GM12801 (cell line): Measurements from ENCODE around the gene GLA.

Experiments used
- TF ChIP-seq, protein P1 (sequence below): IDR thresholded peaks from one replicate; pipeline ENCODE4 v1.5.1; 2011; ENCODE audit warnings: control low read depth; ENCODE audit not compliant: insufficient read length; ENCODE audit errors: extremely low read depth

The GLA gene

DNA sequence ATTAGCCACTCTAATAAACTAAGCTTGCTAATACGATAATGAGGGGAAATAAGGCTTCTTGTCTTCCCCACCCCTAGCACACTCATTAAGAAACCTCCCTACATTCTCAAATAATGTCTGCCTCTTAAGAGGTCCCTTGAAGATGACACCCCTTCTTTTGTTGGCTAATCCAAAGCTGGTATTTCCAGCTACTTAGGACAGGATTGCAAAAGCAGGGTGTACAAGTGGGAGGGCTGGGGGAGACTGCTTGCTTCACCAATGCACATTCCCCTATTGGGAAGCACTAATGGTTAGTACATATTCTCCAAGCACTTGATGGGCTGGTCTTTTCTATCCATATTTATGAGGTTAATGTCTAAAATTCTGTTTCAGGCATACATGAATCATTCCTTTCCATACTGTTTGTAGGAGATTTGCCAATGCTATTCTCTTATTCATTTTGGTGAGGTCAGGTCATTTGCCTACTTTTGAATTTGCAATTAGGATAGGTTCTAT, 42.4 kb downstream of the GLA start:
- TF ChIP-seq, protein P1, sequence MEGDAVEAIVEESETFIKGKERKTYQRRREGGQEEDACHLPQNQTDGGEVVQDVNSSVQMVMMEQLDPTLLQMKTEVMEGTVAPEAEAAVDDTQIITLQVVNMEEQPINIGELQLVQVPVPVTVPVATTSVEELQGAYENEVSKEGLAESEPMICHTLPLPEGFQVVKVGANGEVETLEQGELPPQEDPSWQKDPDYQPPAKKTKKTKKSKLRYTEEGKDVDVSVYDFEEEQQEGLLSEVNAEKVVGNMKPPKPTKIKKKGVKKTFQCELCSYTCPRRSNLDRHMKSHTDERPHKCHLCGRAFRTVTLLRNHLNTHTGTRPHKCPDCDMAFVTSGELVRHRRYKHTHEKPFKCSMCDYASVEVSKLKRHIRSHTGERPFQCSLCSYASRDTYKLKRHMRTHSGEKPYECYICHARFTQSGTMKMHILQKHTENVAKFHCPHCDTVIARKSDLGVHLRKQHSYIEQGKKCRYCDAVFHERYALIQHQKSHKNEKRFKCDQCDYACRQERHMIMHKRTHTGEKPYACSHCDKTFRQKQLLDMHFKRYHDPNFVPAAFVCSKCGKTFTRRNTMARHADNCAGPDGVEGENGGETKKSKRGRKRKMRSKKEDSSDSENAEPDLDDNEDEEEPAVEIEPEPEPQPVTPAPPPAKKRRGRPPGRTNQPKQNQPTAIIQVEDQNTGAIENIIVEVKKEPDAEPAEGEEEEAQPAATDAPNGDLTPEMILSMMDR: no peak

DNA sequence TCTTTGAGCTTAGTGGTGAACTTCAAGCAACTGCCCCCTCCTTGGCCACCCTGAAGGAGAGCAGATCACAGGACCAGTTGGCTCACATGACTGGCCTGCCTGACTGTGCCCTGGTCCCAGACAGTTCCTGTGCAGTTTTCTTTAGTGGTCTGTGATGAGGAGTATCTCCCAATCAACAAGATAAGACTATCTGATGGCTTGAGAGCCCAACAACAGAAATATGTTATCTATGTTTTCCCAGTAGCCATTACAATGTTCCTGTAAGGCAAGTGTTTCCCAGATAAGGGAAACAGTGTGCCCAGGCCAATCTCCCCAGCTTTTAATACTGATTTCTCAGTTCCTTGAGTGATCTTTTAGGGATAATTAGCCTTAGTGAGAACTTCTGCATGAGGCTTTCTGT, 45.0 kb downstream of the GLA start:
- TF ChIP-seq, protein P1: no peak

DNA sequence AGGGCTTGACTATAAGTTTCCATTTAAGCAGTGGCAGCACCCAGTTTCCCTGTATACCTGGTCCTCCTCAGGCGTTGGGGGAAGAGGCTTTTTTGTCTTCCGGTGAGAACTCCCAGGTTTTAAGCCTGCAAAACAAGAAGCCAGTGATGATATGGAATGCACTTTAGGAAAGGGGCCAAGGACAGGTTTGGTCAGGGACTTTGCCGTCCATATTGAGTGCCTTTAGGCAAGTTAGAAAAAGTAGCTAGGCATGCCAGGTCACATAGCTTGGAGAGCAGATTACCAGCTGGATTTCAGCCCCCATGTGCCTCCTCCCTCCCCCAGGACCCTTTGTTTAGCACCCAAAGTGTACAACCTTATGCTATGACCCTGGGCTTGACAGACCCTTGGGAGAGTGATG, 45.6 kb downstream of the GLA start:
- TF ChIP-seq, protein P1: no peak

DNA sequence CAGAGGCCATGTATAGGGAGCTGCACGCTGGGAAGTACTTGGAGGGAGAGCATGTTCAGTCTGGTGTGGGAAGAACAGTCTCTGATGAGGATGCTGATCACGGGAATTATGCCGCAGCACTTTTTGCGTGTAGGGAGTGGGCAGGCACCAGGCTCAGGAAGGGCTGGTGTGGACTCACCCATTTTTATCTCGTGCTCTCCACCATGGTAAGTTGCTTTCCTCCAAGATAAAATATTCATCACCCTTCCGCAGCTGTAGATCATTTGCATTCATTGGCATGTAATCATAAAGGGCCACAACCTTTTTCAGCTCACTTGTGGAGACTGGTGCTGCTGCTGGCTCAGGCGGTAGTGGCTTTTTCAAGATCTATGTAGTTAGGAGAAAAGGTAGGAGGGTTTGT, 47.3 kb downstream of the GLA start:
- TF ChIP-seq, protein P1: no peak

DNA sequence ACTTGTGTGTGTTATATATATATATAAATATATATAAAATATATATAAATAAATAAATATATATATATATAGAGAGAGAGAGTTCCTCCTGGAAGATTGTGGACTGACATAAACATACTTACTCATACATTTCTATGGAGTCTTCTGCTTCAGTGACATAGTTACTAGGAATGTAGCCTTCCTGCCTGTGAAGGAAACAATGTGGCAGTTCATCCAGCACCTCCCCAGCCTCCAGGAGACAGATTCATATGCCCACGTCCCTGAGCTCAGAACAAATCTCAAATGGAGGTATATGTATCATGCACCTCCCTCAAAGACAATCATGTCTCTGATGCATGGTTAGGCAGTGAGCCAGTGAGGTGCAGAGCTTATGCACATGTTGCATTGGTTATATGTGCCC, 47.8 kb downstream of the GLA start:
- TF ChIP-seq, protein P1: no peak

DNA sequence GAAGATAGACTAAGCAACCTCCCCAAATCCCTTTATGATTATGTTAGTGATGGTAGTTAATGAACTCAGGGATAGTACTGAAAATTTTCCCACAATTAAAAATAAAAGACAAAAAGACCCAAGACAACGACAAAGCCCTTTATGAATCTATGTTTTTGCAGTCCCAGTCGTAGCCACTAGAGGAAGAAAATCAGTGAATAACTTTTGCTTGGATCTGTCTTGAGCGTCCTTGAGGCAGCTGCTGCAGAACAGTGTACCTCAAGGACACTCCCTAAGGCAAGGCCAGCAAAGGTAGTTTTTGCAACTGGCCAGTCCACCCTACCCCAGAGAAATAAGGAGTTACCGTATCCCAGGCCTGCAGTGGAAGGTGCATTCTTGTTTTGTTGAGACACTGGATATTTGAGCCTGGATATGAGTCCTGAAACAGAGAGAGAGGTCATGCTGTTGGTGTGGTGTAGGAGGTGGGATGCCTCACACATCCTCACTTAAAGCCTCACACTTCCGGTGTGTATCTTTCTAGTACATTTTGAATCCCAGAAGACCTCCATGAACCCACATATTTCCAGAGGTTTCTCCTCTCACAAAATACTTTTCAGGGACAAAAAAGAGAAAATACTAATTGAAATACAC, 50.4 kb downstream of the GLA start:
- TF ChIP-seq, protein P1: no peak

DNA sequence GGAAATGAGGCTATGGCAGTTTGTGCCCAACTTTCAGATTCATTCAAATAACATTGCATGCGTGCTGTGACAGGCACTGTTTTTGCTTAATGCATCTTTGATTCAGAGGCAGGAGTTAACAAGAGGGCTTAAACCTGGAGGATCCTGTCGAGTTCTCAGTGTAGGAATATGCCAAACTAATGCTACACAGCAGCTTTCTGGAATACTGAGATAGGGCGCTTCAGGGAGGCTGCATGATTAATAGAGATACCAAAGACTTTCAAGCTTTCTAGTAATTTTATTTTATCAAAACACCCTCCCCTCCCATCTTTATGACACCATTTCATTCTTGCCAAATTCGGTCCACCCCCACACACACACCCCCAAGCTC, 58.5 kb downstream of the GLA start:
- TF ChIP-seq, protein P1: no peak
